Glutamatergic neuron (in vitro differentiated cells): ENCODE data around the gene PARP8. TPM values are rescaled to one million over a fixed set of nuclear protein-coding genes. Genes with fewer than 3 reads are reported as not detected.

Experiments
- DNase-seq: peaks from one replicate; pipeline ENCODE4 v3.0.0; 2022
- H3K27ac Mint-ChIP-seq: one replicate; pipeline ENCODE4 v1.8.0; 2020; ENCODE audit warnings: mild to moderate bottlenecking, mixed read lengths, inconsistent platforms; ENCODE audit not compliant: unreplicated experiment
- H3K27me3 Mint-ChIP-seq: one replicate; pipeline ENCODE4 v1.8.0; 2020; ENCODE audit warnings: mild to moderate bottlenecking, moderate library complexity, mixed read lengths, inconsistent platforms; ENCODE audit not compliant: unreplicated experiment
- H3K36me3 Mint-ChIP-seq: one replicate; pipeline ENCODE4 v1.8.0; 2020; ENCODE audit warnings: mild to moderate bottlenecking, mixed read lengths, inconsistent platforms; ENCODE audit not compliant: unreplicated experiment
- H3K4me1 Mint-ChIP-seq: one replicate; pipeline ENCODE4 v1.8.0; 2020; ENCODE audit warnings: mild to moderate bottlenecking, low read depth, mixed read lengths, inconsistent platforms; ENCODE audit not compliant: unreplicated experiment
- H3K4me3 Mint-ChIP-seq: one replicate; pipeline ENCODE4 v1.8.0; 2020; ENCODE audit warnings: mild to moderate bottlenecking, mixed read lengths, inconsistent platforms; ENCODE audit not compliant: unreplicated experiment
- H3K9me3 Mint-ChIP-seq: one replicate; pipeline ENCODE4 v1.8.0; 2020; ENCODE audit warnings: mild to moderate bottlenecking, moderate library complexity, mixed read lengths, inconsistent platforms; ENCODE audit not compliant: unreplicated experiment
- CTCF ChIP-seq: fragments of 200-600 bp; sonication (generic); IDR thresholded peaks from one replicate; pipeline ENCODE4 v1.5.0; 2021; ENCODE audit not compliant: partially characterized antibody, unreplicated experiment
- total RNA-seq: library from RNA; stranded (reverse); fragmentation: NEBNext Ultra II Directional; extraction: Animal tissue kit (Norgen Biotek cat#: 25700); gene quantifications from one replicate; pipeline ENCODE4 v1.2.1, GENCODE V29; 2021; ENCODE audit not compliant: unreplicated experiment

The PARP8 gene
- total RNA-seq, 1 donor from 2014 or later, result 11.3 TPM

- no peaks in the 10 kb centered on the region for H3K4me1 Mint-ChIP-seq
- no peaks in the 10 kb centered on the region for H3K9me3 Mint-ChIP-seq
- TF ChIP-seq CTCF, result no peak
- no peak overlapping the region for H3K27ac Mint-ChIP-seq
- peaks cover 2% of the 10 kb centered on the region for H3K27me3 Mint-ChIP-seq
- no peak overlapping the region for H3K4me3 Mint-ChIP-seq
- H3K36me3 Mint-ChIP-seq, result no peaks in the 10 kb centered on the region
- no peak for DNase-seq
These were observed 200.7 kb downstream of the PARP8 start for GRCh38 chr5:50867140-50867539.

- H3K27me3 Mint-ChIP-seq, result peaks cover 2% of the 10 kb centered on the region
- H3K27ac Mint-ChIP-seq, result no peak overlapping the region
- no peak for TF ChIP-seq CTCF
- no peaks in the 10 kb centered on the region for H3K36me3 Mint-ChIP-seq
- H3K4me1 Mint-ChIP-seq, result no peaks in the 10 kb centered on the region
- no peak overlapping the region for H3K4me3 Mint-ChIP-seq
- no peak for DNase-seq
- peaks cover 1% of the 10 kb centered on the region for H3K9me3 Mint-ChIP-seq
These were observed 207.3 kb downstream of the PARP8 start for GRCh38 chr5:50873595-50874277.

- H3K4me1 Mint-ChIP-seq, result no peaks in the 10 kb centered on the region
- DNase-seq, result no peak
- no peaks in the 10 kb centered on the region for H3K36me3 Mint-ChIP-seq
- no peak for TF ChIP-seq CTCF
- H3K27ac Mint-ChIP-seq, result no peak overlapping the region
- no peak overlapping the region for H3K4me3 Mint-ChIP-seq
- peaks cover 1% of the 10 kb centered on the region for H3K9me3 Mint-ChIP-seq
- H3K27me3 Mint-ChIP-seq, result no peaks in the 10 kb centered on the region
These were observed 208.0 kb downstream of the PARP8 start for GRCh38 chr5:50874306-50875001.

- Mint-ChIP-seq H3K36me3 (no peaks in the 10 kb centered on the region), H3K4me3 (no peak overlapping the region), H3K9me3 (peaks cover 1% of the 10 kb centered on the region)
These were observed 208.5 kb downstream of the PARP8 start for GRCh38 chr5:50875002-50875344.

More at GRCh38 chr5:50875002-50875344, 208.5 kb downstream of the PARP8 start:
- Mint-ChIP-seq H3K27ac (no peak overlapping the region), H3K27me3 (no peaks in the 10 kb centered on the region), H3K4me1 (no peaks in the 10 kb centered on the region)
- no peak for TF ChIP-seq CTCF
- no peak for DNase-seq
